Fibroblast of pulmonary artery (primary cell): ENCODE data around the gene PEX11B.
"Not testable (repeated sequence)": the region's sequence is repeated elsewhere in the genome, so short reads cannot be mapped to it uniquely, and the experiment has no call there.

ENCODE experiments used
- DNase-seq: peaks from one replicate; pipeline ENCODE4 v3.0.0-alpha.2; 2010; ENCODE audit warnings: low read depth
- H3K4me3 ChIP-seq: replicated peaks from 2 replicates; pipeline ENCODE4 v1.5.1; 2011; ENCODE audit warnings: low read depth, mild to moderate bottlenecking, control low read depth, low read length, moderate library complexity
- CTCF ChIP-seq: IDR thresholded peaks from 2 replicates; pipeline ENCODE4 v1.5.1; 2011; ENCODE audit warnings: mild to moderate bottlenecking, control low read depth, low read length, inconsistent platforms; ENCODE audit errors: missing control alignments

The PEX11B gene

GRCh38 chr1:145942405-145942804 is 23.9 kb upstream of the PEX11B start:
- H3K4me3 ChIP-seq, result no peak overlapping the region
- TF ChIP-seq CTCF, result no peak
- no peak for DNase-seq

GRCh38 chr1:145937436-145937835 is 18.9 kb upstream of the PEX11B start:
- no peak overlapping the region for H3K4me3 ChIP-seq
- no peak for DNase-seq
- no peak for TF ChIP-seq CTCF

GRCh38 chr1:145936247-145936646 is 17.7 kb upstream of the PEX11B start:
- H3K4me3 ChIP-seq, result no peak overlapping the region
- no peak for DNase-seq
- no peak for TF ChIP-seq CTCF

GRCh38 chr1:145935708-145936107 is 17.2 kb upstream of the PEX11B start:
- TF ChIP-seq CTCF, result no peak
- DNase-seq, result no peak

GRCh38 chr1:145932522-145933009 is 14.0 kb upstream of the PEX11B start:
- not testable (repeated sequence) for DNase-seq, H3K4me3 ChIP-seq

More at GRCh38 chr1:145935708-145936107, 17.2 kb upstream of the PEX11B start:
- no peak overlapping the region for H3K4me3 ChIP-seq

- DNase-seq, result no peak
- TF ChIP-seq CTCF, result no peak
- peak overlapping the region; percentile 65 for H3K4me3 ChIP-seq
These were observed 9.6 kb upstream of the PEX11B start for GRCh38 chr1:145927916-145928643.

GRCh38 chr1:145927063-145927886 is 8.8 kb upstream of the PEX11B start, which contains the start of gene RBM8A:
RBM8A (minus strand) TSS chr1:145927484; CDS start chr1:145927426, 58 bp downstream.
- TF ChIP-seq CTCF, result peak; percentile 60
- DNase-seq, result peak; percentile 99
- H3K4me3 ChIP-seq, result peak within 1 kb of the TSS; percentile 65
